ENCODE data around the gene PARD3.
A peak's percentile ranks its signal among the peaks of the same experiment; 100 is the strongest.

The PARD3 gene

DNA sequence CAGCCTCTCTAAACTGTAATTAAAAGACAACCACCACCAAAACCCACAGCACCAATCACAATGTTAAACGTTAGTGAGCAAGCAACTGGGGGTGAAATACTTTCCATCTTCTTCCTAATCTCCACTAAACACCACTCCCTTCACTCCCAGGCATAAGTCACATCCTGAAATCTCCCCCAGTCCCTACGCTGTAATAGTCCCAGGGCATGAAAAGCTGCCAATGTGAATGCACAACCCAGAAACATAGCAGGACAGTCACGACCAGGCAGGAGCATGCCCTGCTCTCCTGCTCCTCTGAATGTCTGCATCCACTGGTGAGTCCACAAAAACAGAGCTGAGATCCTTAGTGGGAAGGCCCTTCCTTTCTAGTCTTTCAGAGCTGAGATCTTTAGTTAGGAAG, 288.9 kb downstream of the PARD3 start:
- no peak for DNase-seq

DNA sequence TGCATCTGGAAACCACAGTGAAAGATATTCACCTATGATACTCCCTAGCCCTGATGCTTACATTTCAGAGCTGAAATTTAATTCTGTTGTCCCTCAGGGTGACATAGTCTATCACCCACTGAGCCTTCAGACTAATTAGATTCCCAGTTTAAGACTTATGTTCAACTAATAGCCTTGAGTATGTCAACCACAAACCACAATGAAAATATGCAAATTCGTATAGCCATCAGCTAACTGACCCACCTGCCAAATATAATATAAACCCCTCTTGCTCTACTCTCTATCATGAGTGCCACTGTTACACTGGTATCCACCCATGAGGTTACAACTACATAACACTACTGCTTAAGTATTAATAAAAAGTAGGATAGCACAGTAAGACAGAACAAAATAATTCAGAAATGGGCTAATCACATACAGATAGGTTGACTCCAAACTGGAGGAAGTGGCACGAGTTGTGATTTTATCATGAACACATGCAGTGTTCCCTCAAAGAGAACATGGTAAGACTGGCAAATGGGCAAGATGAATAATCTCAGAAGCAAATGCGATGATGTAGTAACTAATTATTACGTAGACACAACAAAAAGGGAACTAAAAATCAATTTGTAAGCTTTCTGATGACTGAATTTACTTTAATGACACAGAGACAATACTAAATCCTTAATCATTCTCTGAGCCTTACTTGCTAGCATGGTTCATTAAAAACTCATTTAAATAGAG, 290.6 kb downstream of the PARD3 start:
- peak in 2 of 3 donors; percentile 2 to 25 for DNase-seq

DNA sequence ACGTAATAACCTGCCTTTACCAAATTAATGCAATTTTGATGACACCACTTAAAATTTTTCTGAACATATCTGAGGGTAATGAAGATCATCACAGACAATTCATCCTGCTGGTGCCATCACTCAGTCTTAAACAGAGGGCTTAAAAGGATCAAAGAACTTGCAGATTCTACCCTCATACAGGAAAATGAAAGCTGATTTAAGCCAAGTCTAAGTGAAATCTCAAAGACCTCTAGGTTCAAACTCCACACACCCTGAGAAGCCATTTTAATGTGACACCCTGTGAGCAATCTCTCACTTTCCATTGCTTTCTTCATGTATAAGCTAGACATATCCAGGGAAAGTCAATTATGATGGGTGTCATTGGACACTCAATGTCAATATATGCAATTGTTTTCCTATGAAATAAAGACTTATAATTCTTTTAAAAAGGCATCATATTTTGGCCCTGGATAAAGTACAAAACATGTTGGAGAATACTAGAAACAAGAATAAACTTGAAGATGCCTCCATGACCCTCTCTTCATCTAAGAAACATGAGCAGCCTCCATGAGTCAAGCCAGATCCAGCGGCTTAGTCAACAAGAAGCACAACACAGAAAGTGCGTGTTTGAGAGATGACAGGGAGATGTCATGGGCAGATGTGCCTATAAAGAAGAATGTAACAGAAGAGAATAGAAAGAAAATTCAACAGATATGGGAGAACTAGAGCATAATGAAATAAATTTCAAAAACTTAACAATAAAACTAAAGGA, 291.9 kb downstream of the PARD3 start:
- no peak for DNase-seq

DNA sequence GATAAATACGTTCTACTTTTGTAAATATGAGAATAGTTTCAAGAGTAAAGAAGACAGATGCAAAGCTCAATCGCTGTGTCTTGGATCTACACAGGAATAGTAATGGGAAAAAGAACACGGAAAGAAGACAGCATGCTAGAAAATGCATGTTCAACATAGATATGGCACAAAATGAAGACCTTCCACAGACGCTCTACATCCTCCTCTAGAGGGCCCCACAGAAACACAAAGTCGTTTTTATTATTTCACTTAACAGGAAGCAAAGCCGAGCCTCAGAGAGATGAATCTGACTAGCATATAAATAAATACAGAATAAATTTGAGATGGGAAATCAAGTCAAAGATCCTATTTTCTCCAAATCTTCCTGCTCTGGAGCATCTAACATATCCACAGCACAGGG, 292.6 kb downstream of the PARD3 start:
- DNase-seq = peak; percentile 47 to 51 (median 50)

DNA sequence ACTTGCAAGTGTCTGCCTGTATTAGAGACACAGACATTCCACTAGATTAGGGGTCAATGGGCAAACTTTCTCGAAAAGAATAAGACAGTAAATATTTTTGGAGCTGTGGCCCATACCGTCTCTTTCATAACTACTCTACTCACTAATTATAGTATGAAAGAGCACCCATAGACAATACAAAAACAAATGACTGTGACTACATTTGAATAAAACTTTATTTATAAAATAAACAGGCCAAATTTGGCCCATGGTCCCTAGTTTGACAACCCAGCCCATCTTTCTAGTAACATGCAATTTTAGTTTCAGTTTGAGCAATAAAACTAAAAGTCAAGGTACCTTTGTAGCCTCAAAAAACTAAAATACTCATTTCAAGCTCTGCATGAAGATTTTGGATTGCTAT, 294.6 kb downstream of the PARD3 start:
- DNase-seq = no peak

DNA sequence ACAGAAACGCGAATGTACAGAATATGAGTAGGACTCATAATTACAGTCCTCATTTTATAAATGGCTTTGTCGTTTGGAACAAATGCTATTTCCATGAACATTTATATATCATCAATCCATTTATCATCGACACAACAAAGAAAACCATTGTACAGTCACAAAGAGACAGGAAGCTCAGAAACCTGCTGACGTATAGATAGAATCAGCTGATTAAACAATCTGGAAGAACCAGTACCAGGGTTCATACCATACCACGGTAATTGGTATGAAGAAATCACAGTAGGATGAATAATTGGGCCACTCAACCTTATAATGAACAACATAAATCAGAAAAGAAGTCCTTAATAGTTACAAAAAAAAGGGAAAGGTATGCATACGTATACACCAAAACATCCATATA, 295.0 kb downstream of the PARD3 start:
- DNase-seq = no peak

DNA sequence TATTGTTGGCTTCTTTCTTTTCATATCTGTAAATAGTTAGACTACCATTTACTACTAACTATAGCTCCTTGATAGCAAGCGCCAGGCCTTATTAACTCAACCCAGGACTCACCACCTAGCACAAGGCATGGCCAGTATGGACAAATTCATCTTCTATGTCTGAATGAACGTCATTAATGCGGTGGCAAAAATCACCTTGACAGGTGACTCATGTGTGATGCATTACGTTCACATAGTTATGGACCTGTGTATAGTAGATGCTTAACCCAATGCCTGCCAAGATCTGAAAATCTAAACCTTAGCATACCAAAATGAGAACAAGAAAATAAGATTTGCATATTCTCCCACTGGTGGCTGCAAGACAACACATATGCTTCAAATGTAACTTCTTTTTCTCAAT, 300.8 kb downstream of the PARD3 start:
- no peak for DNase-seq

DNA sequence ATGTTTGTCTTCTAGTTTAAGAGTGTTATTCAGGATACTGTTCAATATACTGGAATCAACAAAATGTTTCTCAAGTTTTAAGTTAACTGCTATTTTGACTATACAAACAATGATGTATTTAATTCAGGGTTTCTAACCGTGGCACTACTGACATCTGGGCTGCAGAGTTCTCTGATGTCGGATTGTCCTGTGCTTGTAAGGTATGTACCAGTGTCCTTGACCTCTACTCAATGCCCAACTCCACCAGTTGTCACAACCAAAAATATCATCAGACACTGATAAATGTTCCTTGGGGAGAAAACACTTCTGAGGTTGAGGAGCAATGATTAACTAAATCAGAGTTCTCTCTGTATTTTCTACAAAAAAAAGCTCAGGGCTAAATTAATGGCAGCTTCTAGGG, 301.5 kb downstream of the PARD3 start:
- no peak for DNase-seq

DNA sequence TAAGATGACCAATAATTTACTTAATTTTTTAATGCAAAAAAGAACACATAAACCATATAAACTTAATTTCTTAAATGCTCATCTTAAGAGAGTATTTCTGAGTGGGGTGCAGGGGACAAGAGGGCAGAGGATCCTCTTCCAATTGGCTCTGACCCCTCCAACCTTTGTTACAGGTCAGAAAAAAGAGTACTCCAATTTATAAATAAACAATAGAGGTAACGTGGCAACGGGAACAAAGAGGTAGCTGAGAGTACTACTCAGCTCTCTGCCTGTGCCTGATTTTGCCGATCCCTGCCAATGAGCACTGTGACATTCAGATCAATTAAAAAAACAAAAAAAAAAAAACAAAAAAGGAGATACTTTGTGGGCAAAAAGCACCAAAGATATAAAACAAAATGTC, 307.9 kb downstream of the PARD3 start:
- DNase-seq = no peak

DNA sequence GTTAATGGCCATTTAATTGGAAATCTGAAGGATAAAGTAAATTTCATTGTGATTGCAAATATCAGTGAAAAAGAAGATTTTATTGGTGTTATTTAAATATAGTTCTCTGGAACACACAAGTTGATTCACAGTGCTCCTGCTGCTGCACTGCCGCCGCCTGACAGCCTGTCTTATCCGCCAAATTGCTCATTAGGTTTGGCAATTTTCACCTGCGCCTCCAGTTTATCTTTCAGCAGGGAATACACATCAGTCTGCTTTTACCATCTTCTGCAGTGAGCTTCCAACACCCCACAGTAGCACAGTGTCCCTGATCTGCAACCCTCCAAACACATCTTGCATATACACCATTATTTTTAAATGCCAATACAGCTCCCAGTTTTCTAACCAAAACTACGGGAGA, 308.3 kb downstream of the PARD3 start:
- DNase-seq = no peak

DNA sequence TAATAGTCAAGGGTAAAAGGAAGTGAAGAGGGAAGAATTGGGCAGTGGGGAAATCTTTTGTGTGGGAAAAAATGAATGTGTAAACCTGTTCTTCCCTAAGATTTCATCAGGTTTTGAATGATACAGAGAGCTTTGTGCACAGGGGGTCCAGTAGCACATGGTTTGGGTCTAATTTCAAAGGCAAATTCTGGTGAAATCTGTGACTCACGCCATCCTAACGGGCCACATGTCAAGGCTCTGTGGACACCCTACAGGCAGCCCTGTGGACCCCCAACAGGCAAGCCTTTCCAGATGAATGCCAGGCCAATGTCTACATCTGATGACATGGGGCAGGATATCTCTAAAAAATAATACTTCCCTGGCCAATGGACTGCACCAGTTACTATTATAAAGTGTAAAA, 309.8 kb downstream of the PARD3 start:
- DNase-seq = no peak

DNA sequence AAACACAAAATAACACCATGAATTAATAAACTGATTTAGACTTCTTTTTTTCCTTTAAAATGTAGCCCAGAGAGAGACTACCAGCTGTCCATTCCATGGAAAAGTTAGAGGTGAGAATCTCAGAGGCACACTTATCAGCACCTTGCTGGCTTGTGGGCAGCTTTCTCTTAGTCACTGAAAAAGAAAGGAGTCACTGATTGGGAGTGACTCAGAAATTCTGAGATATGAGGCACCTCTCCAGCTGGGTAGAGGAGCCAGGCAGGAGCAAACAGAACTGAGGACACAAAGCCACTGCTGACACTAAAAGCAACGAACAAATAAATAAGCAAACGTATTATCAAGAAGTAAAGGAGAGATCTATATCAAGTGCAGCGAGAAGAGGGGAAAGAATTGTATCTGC, 310.6 kb downstream of the PARD3 start:
- no peak for DNase-seq

DNA sequence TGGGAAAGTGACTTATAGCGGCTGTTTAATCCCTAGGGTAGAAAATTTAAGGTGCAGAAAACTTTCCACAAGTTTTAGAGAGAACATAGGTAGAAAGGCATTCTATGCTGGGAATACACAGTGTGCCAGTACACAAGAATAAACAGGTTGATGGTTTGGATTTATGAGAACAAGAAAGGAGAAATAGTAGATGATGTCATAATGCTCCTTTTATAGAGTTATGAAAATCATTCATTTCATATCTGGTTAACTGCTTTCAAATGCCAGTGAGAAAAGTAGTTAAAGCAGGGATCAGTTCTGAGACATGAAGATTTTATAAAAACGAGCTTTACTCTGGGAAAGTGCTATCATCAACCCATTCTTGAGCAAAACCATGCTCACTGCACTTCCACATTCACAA, 311.4 kb downstream of the PARD3 start:
- DNase-seq = no peak

DNA sequence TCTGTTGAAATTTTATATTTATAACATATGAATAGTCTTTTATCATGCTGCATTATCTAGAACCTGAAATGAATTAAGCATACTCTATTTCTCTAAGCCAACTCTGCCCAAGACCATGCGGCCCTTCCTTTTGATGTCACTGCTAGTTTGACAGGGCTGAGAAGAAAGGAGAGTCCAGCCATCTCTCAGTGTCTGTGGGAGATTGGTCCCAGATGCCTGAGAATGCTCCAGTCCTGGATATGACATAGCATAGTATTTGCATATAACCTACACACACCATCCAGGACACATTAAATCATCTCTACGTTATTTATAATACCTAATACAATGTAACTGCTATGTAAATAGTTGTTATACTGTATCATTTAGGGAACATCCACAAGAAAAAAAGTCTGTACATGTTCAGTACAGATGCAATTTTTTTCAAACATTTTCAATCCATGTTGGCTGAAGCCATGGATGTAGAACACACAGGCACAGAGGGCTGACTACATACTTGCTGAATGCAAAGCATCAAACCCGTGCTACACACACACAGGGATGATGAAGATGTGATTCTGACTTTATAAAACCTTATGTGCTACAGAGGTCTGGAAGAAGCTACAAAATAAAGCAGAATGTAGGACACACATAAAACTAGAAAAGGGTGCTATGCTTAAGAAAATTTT, 315.4 kb downstream of the PARD3 start:
- no peak for DNase-seq

DNA sequence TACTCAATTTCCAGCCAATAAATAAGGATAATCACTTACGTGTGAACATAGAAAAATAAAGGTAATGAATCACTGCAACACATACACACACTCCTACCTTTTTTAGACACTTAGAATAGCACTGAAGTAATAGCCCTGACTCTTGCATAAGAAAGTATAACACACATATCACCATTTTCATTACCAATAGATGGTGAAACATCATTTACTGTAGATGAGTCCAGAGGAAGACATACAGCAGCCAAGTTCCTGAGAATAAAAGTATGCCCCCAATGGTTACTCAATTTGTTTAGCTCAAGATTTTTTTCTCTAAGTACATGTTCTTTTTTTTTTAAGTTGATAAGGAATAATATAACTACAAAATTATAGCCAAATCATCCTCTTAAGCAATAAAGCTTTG, 316.3 kb downstream of the PARD3 start:
- no peak for DNase-seq

DNA sequence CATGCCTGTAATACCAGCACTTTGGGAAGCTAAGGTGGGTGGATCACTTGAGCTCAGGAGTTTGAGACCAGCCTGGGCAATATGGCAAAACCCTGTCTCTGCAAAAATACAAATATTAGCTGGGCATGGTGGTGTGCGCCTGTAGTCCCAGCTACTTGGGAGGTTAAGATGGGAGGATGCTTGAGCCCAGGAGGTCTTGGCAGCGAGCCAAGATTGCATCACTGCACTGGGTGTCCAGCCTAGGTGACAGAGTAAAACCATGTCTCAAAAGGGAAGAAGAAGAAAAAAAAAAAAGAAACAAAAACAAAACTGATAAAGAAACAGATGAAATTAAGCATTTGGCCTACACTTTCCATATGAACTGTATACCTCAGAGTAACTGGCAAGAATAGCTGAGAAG, 319.2 kb downstream of the PARD3 start:
- DNase-seq = no peak

DNA sequence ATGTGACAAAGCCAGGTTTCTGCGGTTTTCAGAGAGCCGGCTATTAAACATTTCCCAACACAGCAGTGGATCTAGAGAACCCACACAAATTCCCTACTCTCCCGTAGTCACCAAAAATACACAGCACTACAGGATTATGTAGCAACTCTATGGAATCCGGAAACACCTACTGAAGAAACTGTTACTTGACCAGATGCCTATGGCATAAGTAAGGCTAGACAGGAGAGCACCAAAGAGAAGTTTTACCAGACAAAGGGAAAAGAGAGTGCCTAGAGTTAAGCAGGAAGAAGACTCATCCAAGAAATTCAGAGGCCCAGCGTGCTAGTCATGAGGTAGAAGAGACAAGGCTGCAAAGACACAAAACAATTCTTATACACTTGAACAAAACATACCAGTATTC, 321.1 kb downstream of the PARD3 start:
- no peak for DNase-seq

DNA sequence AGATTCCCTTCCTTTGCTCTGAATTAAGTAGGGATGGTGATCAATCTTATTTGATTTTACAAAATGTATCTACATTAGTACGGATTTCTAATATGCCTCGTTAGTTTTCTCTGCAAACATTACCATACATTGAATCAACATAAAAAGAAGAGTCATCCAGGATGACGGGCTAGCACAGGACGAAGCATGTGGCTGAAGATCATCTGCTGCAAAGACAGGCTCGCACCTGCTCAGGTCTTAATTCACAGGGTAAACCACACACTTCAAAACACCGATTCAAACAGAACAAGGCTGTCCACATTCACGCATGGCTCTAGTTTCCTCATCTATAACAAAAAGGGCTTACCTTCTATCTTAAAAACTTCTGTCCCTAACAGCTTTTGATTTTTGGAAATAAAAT, 323.0 kb downstream of the PARD3 start:
- DNase-seq = no peak

DNA sequence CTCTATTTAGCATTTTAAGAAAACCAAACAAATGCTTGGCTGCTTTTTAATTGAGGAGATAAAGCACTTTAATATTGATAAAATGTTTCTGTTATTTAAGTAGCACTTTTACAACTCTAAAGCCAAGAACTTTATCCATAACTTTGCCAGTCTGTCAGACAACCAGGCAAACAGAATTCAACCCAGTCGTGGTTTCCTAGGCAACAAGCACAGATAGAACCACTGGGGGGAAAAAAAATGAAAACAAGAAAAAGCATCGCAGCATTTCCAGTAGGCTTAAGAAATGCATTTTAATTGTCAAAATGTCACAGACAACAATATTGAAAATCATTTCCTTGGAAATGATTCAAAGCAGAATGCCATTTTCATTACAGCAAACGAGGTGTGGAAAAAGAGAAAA, 323.4 kb downstream of the PARD3 start:
- no peak for DNase-seq

DNA sequence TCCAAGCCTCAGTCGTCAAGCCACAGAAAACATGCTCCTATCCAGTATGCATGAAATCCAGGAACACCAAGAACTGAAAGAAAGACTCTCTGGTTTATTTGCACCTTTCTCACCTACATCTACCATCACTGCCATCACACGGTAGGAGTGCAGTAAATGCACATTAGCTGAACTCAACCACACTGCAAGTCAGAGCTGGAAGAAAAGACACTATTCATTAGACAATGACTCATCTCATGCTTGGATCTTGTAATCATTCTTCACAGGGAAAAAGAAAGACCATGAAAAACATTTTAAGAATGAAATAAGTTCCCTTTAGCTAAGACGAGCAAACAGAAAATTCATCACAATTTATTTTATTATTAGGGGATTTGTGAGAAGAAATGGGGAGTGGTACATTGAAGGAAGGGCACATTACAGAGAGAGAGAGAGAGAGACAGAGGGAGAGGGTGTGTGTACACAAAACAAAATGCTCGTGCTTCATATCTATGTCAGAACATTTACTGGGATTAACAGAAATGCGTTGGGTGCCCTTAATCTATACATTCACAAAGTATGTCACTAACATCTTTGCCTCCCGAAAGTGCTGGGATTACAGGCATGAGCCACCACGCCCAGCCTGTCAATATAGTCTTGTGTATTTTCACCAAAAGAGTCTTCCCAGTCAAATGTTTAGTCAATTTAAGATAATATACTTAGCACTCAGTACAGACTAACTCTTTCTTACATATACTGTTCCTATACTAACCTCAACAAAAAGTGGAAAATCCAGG, 324.9 kb downstream of the PARD3 start:
- DNase-seq = no peak

DNA sequence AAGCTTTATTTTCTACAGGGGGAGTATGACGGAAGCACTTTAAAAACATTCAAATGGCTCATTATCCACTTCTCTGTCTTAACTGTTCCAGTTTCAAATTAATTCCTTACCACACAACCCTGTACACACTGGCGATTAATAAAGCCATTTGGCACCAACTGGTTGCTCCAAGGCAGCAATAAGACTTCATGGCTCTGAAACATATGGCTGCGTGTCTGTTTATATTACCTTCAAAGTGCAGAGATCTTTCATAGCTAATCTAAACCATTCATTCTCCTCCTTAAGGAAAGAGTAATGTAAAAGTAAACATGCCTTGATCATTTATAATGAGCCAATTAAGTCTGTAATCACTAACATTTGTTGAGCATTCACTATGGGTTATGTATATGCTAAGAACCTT, 325.7 kb downstream of the PARD3 start:
- DNase-seq = no peak

DNA sequence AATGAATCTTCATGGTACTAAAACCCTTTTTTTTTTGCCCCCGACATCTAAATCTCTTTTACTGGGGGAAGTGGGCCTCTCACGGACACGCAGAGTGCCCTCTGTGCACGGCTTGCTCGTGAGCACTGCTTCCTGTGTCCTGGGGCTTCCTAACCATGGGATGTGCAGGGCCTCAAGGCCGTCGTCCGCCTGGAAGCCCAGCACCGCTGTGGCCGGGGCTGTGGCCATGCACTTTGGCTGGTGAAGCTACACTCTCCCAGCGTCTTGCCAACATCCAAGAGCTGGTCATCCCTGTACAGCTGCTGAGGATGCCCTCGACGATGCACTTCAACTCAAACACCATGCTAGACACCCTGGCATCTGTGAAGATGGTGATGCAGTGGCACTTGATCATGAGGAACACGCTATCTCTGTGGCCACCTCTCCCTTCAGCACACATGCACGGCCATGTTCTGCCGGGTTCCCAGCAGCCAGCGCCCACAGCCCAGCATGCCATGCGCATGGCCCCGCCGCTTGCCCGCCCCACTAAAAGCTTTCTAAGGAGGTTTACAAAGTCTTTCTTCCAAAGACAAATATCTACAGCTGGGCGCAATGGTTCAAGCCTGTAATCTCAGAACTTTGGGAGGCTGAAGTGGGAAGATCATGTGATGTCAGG, 326.5 kb downstream of the PARD3 start:
- no peak for DNase-seq

DNA sequence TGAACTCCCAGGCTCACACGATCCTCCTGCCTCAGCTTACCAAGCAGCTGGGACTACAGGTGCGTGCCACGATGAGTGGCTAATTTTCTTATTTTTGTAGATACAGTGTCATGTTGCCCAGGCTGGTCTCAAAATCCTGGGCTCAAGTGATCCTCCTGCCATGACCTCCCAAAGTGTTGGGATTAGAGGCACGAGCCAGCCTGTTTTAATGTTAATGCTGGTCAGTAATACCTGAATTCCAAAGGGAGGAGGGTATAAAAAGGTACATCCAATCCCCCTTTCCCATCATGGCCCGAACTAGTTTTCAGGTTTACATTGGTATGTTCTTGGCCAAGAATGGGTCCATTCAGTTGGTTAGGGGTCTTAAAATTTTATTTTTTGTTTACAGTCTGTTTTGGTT, 329.1 kb downstream of the PARD3 start:
- no peak for DNase-seq

All from suppressor macrophage treated with lipopolysaccharide for 1 hour (primary cell).